TTC549 (cell line): ENCODE measurements around the gene TRIM33.

Experiments used
- FAIRE-seq: peaks from 2 replicates; lab custom pipeline; 2012; peaks lifted over from hg19 to GRCh38; lab: Jason Lieb, UNC

The TRIM33 gene

GRCh38 chr1:114349891-114350605 is 161.0 kb downstream of the TRIM33 start:
- FAIRE-seq: no peak

DNA sequence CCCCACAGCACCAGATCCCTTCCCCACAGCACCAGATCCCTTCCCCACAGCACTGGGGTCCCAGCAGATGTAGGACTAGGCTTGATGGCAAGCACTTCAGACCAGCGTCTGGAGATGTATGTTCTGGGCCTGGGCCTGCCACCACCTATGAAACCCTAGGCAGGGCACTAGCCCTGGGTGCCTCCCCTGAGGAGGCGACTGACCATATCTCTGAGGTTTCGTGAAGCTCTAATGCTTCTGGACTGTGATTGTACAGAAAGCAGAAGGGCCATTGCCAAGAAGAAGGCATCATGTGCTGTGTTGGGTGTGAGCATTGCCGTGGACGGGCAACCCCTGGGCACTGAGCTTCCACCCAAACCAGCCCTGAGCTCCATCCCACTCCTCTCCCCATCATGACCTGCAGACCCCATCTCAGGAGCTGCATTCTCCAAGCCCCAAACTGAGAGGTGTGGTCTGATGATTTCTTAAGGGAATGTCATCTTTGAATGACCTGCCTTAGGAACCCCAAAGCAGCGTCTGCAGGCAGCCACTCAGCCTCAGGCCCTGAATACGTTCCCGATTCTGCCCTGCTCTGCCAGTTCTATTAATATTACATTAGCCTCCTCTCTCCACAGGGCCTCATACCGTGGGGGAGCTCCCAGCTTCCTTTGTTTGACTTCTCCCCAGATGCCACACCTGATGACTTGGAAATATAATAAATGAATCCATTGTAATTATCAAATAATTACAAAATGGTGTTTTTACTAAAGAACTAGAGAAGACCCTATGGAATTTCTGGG is 163.4 kb downstream of the TRIM33 start:
- FAIRE-seq: no peak

- FAIRE-seq: no peak
These were observed 164.4 kb downstream of the TRIM33 start for GRCh38 chr1:114346480-114347029.

DNA sequence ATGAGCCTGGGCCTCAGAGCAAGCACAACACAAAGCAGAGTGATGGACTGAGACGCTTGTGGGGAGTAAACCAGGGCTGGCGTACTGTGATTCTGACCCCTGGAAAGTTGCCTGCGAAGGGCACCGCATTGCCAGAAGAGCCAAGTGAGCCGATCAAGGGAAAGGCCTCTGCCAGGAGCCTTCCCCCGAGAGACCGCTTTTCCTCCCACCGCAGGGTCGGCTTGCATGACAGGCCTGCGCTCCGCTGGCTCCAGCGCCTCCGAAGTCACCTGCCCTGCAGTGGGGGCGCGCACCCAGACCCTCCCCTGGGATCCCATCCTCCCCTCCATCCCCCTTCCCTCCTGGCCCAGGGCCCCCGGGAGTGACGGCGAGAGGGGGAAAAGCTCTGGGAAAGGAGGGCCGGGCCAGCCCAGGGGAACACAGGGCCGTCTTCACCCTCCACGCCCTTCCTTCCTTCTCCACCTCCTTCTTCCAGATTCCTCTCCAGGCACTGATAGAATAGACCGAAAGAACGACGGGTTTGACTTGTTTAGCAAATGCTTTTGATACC is 165.0 kb downstream of the TRIM33 start:
- no peak for FAIRE-seq

DNA sequence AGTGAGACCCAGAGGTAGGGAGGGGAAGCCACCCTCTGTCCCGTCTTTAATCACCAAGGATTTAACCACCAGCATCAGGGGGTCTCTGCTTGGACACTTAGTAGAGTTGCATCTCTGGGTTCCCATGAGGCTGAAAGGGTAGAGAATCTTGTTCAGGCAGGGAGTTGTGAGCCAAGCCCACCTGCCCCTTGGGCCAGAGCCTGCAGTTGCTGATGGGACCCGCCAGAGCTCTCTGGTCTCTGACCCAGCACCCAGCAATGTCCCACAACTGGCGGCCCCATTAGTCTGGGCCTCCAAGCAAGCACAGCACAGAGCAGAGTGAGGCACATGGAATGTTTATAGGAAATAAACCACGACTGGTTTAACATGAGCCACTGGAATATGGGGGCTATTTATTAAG is 166.3 kb downstream of the TRIM33 start:
- FAIRE-seq: no peak
